Muscle of leg (tissue), 11 donors: ENCODE results near the gene CKS2. TPM values are rescaled to one million over a fixed set of nuclear protein-coding genes. Genes with fewer than 3 reads are reported as not detected.
"Not testable (repeated sequence)": the region's sequence is repeated elsewhere in the genome, so short reads cannot be mapped to it uniquely, and the experiment has no call there.

Experiments
- DNase-seq: peaks from one replicate; pipeline ENCODE4 v3.0.0; 2013
- H3K27ac ChIP-seq: one replicate; pipeline ENCODE4 v1.5.1; 2013; ENCODE audit warnings: mild to moderate bottlenecking, low read length, control low read depth
- H3K27me3 ChIP-seq: one replicate; pipeline ENCODE4 v1.6.1; 2013; ENCODE audit warnings: low read length; ENCODE audit not compliant: control insufficient read depth, insufficient read depth
- H3K36me3 ChIP-seq: one replicate; pipeline ENCODE4 v1.6.1; 2013; ENCODE audit warnings: low read length; ENCODE audit not compliant: control insufficient read depth, insufficient read depth
- H3K4me1 ChIP-seq: one replicate; pipeline ENCODE4 v1.6.1; 2013; ENCODE audit warnings: low read length; ENCODE audit not compliant: control insufficient read depth, insufficient read depth
- H3K4me3 ChIP-seq: one replicate; pipeline ENCODE4 v1.5.1; 2013; ENCODE audit warnings: low read length, control low read depth
- H3K9me3 ChIP-seq: replicated peaks from 2 replicates; pipeline ENCODE4 v1.6.1; 2013; ENCODE audit warnings: low read depth, low read length; ENCODE audit not compliant: control insufficient read depth
- WGBS: methylation state at CpG from one replicate; pipeline ENCODE4 v1.1.5; 2013; ENCODE audit warnings: missing lambda C conversion rate; ENCODE audit not compliant: insufficient coverage; 5-methylcytosine and 5-hydroxymethylcytosine counted together
- polyA plus RNA-seq, 8 donors: library from polyadenylated mRNA; unstranded; fragments of 120-200 nt; gene quantifications; one replicate each; pipeline versions ENCODE4 v1.2.1 to v1.2.3, GENCODE V29; 2013; ENCODE audit warnings: inconsistent platforms in 1 of 8, low replicate concordance in 1 of 8; ENCODE audit not compliant: insufficient read length in 8 of 8, insufficient read depth in 1 of 8
- total RNA-seq: library from RNA; stranded (reverse); fragments of 120-200 nt; gene quantifications from one replicate; pipeline ENCODE4 v1.2.4, GENCODE V29; 2013

CKS2 gene
- total and polyA plus RNA-seq, 9 donors, result 35.1 to 57.3 (median 43.2) TPM

DNA sequence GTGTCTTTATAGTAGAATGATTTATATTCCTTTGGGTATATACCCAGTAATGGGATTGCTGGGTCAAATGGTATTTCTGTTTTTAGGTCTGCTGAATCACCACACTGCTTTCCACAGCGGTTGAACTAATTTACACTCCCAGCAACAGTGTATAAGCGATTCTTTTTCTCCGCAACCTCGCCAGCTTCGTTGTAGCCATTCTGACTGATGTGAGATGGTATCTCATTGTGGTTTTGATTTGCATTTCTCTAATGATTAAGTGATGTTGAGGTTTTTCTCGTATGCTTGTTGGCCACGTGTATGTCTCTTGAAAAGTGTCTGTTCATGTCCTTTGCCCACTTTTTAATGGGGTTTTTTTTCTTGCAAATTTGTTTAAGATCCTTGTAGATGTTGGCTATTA is 32.8 kb downstream of the CKS2 start:
- not testable (repeated sequence) for H3K4me3 ChIP-seq, H3K27ac ChIP-seq, DNase-seq, H3K4me1 ChIP-seq, H3K27me3 ChIP-seq, H3K9me3 ChIP-seq
- WGBS, result 100% methylated on average over 1 of the region's 7 CpGs
- peaks cover 69% of the 10 kb centered on the region for H3K36me3 ChIP-seq

DNA sequence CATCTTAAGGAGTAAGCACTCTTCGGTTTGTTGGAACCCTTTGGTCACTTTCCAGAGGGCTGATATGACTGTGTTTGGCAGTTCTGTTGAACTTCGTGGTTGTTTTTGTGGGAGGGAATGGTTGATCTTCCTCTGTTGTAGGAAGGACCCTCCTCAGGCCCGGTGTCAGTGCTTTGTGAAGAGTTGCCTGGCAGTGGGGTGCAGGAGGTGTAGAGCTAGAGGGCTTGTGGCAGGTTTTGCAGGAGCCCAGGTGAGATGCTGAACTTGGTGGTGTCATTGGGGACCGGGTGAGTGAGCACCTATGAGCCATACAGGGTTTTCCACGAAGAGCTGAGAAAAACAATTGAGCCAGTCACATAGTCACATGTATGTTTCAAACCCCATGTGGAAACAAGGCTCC is 34.5 kb downstream of the CKS2 start:
- Histone ChIP-seq H3K27me3 (no peaks in the 10 kb centered on the region), H3K4me1 (no peaks in the 10 kb centered on the region), H3K9me3 (no peaks in the 10 kb centered on the region), H3K4me3 (no peak overlapping the region), H3K36me3 (peaks cover 69% of the 10 kb centered on the region), H3K27ac (no peak overlapping the region)
- no peak for DNase-seq
- WGBS, result 100% methylated on average over 5 of the region's 5 CpGs

DNA sequence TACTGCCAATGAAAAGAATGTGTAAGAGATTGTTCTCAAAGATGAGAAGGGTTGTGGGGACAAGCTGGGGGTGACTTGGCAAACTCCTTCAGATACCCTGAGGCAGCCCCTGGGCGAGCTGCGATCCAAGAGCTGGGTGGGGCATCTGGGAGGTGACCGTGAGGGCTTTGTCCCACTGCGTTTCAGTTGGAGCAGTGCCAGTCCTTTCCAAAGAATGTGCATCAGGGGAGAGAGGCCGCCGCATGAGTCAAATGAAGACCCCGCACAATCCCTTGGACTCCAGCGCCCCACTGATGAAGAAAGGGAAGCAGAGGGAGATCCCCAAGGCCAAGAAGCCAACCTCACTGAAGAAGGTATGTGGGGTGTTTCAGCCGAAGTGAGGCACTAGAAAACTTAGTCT is 35.7 kb downstream of the CKS2 start:
- H3K36me3 ChIP-seq, result peaks cover 74% of the 10 kb centered on the region
- WGBS, result 61% methylated on average over 7 of the region's 9 CpGs

DNA sequence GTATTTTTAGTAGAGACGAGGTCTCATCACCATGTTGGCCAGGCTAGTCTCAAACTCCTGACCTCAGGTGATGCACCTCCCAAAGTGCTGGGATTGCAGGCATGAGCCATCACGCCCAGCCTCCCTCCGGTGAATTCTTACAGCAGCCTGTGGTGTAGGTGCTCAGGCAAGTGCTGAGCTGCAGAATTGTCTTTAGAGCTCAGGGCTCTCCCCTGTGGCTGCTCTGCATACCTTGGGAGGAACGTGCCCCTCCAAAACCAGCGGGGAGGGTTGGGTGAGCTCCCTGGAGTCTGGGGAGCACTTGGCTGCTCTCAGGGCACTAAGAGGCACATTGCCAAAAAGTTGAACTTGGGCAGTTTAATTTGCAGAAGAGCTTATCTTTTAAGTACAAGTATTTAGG is 36.7 kb downstream of the CKS2 start:
- Histone ChIP-seq H3K27me3 (no peaks in the 10 kb centered on the region), H3K4me1 (no peaks in the 10 kb centered on the region), H3K4me3 (no peak overlapping the region), H3K9me3 (no peaks in the 10 kb centered on the region), H3K27ac (no peak overlapping the region), H3K36me3 (peaks cover 79% of the 10 kb centered on the region)
- WGBS, result 85% methylated on average over 3 of the region's 5 CpGs
- no peak for DNase-seq

More for the DNA sequence above, 35.7 kb downstream of the CKS2 start:
- Histone ChIP-seq H3K4me1 (no peaks in the 10 kb centered on the region), H3K27ac (no peak overlapping the region), H3K4me3 (no peak overlapping the region), H3K9me3 (no peaks in the 10 kb centered on the region), H3K27me3 (no peaks in the 10 kb centered on the region)
- no peak for DNase-seq

DNA sequence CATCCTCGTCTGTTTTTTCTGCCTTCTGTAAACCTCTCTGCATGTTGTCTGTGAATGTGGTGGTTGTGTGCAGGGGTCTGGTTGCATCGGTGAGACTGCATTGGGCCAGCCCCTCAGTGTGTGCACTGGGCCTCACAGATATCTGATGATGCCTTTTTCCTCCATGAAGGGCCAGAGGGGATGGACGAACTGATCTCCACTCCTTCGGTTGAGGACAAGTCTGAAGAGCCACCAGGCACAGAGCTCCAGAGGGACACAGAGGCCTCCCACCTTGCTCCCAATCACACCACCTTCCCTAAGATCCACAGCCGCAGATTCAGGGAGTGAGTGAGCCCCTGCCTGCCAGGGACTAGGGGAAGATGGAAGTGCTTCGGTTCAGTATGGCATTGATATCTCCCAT is 38.6 kb downstream of the CKS2 start:
- Histone ChIP-seq H3K9me3 (no peaks in the 10 kb centered on the region), H3K4me3 (no peak overlapping the region), H3K36me3 (peaks cover 87% of the 10 kb centered on the region), H3K27ac (no peak overlapping the region), H3K4me1 (no peaks in the 10 kb centered on the region), H3K27me3 (no peaks in the 10 kb centered on the region)
- 100% methylated on average over 3 of the region's 6 CpGs for WGBS
- DNase-seq, result no peak

DNA sequence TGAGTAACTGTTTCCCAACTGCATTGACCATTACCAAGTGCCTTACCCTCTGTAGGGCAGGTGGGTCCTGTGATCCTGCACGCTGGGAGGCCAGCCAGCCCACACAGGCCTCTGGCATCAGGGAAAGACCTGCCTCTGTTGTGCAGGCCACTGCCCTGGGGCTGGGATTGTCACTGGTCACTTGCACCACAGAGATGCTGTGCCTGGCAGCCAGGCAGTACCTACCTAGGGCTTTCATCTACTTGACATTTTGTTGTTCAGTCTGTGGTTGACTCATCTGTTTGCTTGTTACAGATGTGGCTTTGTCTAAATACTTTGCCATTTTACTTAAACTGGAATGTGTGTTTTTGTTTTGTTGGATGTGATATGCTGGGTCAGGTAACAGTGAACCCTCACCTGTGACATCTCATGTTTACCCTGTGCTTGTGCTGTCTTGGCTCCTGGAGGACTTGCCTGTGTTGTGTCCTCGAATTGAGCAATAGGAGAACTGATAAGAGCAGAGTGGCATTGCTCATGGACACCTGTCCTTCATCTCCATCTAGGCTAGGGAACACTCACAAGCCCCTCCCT is 40.1 kb downstream of the CKS2 start:
- H3K36me3 ChIP-seq, result peaks cover 87% of the 10 kb centered on the region
- WGBS, result 90% methylated on average over 2 of the region's 2 CpGs
- H3K9me3 ChIP-seq, result no peaks in the 10 kb centered on the region
- no peak overlapping the region for H3K27ac ChIP-seq
- no peak for DNase-seq
- H3K4me1 ChIP-seq, result no peaks in the 10 kb centered on the region
- no peak overlapping the region for H3K4me3 ChIP-seq
- no peaks in the 10 kb centered on the region for H3K27me3 ChIP-seq

DNA sequence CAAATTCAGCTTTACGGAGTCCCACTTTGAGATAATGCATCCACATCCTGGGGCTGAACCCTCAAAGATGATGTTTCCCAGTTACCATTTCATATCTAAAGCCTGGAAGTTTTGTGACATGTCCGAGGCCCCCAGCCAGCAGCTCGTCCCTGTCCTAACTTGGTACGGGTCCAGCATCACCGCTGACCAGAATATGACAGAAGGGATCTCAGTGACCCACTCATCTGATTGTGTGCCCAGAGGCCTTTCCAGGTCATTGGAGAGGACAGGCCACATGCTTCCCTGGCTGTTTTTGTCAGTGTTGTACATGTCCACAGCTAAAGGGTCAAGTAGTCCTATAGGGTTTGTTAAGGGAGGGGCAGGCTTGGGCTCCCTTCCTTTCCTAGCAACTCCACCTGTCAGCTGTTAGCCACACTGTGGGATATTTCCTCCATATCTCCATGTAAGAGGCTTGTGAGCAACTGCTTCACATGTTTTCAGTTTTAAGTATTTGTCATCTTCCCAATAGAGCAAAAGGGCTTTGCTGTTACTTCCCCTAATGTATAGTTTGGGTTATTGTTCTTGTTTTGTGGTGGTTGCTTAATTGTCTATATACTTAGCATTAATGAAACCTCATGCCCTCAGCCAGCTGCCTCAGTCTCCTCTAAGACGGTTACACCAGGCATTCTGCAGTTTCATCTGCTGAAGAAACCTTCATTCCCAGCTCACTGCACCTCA is 40.7 kb downstream of the CKS2 start:
- no peaks in the 10 kb centered on the region for H3K9me3 ChIP-seq
- DNase-seq, result no peak
- H3K4me1 ChIP-seq, result no peaks in the 10 kb centered on the region
- H3K36me3 ChIP-seq, result peaks cover 89% of the 10 kb centered on the region
- no peak overlapping the region for H3K4me3 ChIP-seq
- H3K27me3 ChIP-seq, result no peaks in the 10 kb centered on the region
- WGBS, result 100% methylated on average over 5 of the region's 6 CpGs
- no peak overlapping the region for H3K27ac ChIP-seq

DNA sequence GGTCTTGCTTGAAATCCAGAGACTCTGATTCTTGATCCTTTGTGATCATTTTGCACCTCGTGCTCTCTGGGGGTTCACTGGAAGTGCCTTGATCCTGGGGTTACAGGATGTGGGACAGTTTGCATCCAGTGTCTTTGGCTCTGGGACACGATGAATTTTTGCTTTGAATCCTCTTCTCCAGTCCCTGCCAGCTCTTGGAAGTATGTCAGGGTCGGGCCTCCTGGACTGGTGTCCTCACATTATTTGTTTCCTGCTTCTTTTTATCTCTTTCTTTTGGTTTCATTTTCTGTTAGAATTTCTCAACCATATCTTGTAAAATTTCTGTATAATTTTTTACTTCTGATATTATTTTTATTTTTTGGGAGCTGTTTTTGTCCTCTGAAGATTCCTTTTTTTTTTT is 41.5 kb downstream of the CKS2 start:
- H3K4me1 ChIP-seq, result no peaks in the 10 kb centered on the region
- H3K27me3 ChIP-seq, result no peaks in the 10 kb centered on the region
- 40% methylated on average over 1 of the region's 3 CpGs for WGBS
- H3K36me3 ChIP-seq, result peaks cover 89% of the 10 kb centered on the region
- no peaks in the 10 kb centered on the region for H3K9me3 ChIP-seq
- DNase-seq, result no peak
- H3K27ac ChIP-seq, result no peak overlapping the region
- no peak overlapping the region for H3K4me3 ChIP-seq

DNA sequence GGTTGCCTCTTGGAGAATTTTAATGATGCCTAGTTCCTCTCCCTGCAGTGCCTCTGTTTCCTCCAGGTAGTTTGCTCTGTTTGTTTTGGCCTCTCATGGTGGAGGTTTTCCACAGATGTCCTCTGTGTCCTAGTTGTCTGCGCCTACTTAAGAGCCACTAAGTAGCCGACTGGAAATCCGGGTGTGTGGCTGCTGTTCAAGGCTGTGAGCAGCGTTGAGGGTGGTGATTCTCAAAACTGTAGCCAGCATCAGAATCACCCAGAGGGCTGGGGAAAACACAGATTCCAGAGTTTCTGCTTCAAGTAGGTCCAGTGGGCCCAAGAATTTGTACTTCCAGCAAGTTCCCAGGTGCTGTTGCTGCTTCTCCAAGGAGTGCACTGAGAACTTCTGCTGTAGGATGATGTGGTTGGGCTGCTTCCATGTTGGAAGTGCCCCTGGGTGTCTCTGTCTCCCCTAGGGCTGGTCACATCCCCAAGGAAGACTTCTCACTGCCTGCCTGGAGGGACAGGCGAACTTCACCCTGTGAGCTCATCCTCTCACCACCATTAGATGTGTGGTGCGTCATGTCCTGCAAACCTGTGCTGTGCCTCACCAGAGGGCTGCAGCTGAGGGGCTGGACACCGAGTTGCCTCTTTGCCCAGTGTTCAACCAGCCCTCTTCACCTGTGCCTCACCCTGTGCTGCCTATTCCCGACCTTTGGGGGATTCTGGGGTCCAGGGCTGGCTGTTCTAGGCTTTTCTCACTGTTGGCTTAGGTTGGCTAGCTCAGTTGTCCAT is 42.1 kb downstream of the CKS2 start:
- Histone ChIP-seq H3K4me3 (no peak overlapping the region), H3K9me3 (no peaks in the 10 kb centered on the region), H3K27me3 (no peaks in the 10 kb centered on the region), H3K27ac (no peak overlapping the region), H3K4me1 (peaks cover 2% of the 10 kb centered on the region), H3K36me3 (peaks cover 89% of the 10 kb centered on the region)
- DNase-seq, result no peak
- 89% methylated on average over 8 of the region's 8 CpGs for WGBS

DNA sequence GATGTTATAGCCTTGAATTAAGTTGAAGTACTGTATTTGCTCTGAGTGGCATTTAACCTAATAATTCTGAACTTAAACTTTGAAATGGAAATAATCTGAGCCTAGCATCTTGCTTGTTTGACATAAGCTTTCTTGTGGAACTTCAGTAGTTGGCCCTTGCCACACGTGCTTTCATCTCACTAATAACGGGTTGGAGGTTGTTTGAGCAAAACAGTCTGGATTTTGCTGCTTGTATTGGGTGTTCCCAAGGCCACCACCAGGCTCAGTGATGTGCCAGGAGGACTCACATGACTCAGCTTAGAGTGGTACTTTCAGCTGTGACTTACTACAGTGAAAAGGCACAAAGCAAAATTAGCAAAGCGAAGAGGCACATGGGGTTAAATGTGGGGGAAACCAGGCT is 43.0 kb downstream of the CKS2 start:
- H3K27ac ChIP-seq, result no peak overlapping the region
- 100% methylated on average over 2 of the region's 3 CpGs for WGBS
- no peaks in the 10 kb centered on the region for H3K27me3 ChIP-seq
- H3K4me1 ChIP-seq, result peaks cover 11% of the 10 kb centered on the region
- H3K36me3 ChIP-seq, result peaks cover 89% of the 10 kb centered on the region
- H3K4me3 ChIP-seq, result no peak overlapping the region
- H3K9me3 ChIP-seq, result no peaks in the 10 kb centered on the region
- DNase-seq, result no peak
